Sigmoid colon (tissue), 7 donors: ENCODE results near the gene SELENOM. TPM values are rescaled to one million over a fixed set of nuclear protein-coding genes. Genes with fewer than 3 reads are reported as not detected.
"Not testable (repeated sequence)": the region's sequence is repeated elsewhere in the genome, so short reads cannot be mapped to it uniquely, and the experiment has no call there.

ENCODE experiments used
- DNase-seq: peaks from one replicate; pipeline ENCODE4 v3.0.0-alpha.2; 2019
- H3K27ac ChIP-seq, 4 donors: fragments of 200-600 bp; sonication (generic); one replicate each; pipeline ENCODE4 v1.5.1; 2016 to 2019; ENCODE audit warnings: mild to moderate bottlenecking in 1 of 4
- H3K27me3 ChIP-seq, 3 donors: fragments of 200-600 bp; sonication (generic); one replicate each; pipeline ENCODE4 v1.5.1; 2019; ENCODE audit warnings: mild to moderate bottlenecking in 1 of 3
- H3K36me3 ChIP-seq, 4 donors: fragments of 200-600 bp; sonication (generic); one replicate each; pipeline ENCODE4 v1.5.1; 2016 to 2019
- H3K4me1 ChIP-seq, 4 donors: fragments of 200-600 bp; sonication (generic); one replicate each; pipeline ENCODE4 v1.5.1; 2017 to 2019
- H3K4me3 ChIP-seq, 4 donors: fragments of 200-600 bp; sonication (generic); one replicate each; pipeline ENCODE4 v1.5.1; 2017 to 2019; ENCODE audit warnings: mild to moderate bottlenecking in 2 of 4, moderate library complexity in 1 of 4
- H3K9me3 ChIP-seq, 4 donors: fragments of 200-600 bp in 3 of 4; sonication (generic) in 3 of 4; one replicate each; pipeline versions ENCODE4 v1.5.1 to v1.6.1; 2013 to 2019
- EP300 ChIP-seq, 4 donors: sonication (generic); formaldehyde crosslinking; IDR thresholded peaks; one replicate each; pipeline ENCODE4 v1.6.1; 2017; ENCODE audit warnings: antibody characterized with exemption in 4 of 4
- POLR2A ChIP-seq, 2 donors: fragments of 450-650 bp; IDR thresholded peaks; one replicate each; pipeline ENCODE4 v1.6.1; 2016; ENCODE audit warnings: antibody characterized with exemption in 2 of 2, mild to moderate bottlenecking in 2 of 2, moderate library complexity in 2 of 2
- POLR2AphosphoS5 ChIP-seq, 4 donors: sonication (generic); formaldehyde crosslinking; IDR thresholded peaks; one replicate each; pipeline ENCODE4 v1.6.1; 2017; ENCODE audit warnings: antibody characterized with exemption in 4 of 4
- WGBS, 2 donors: extraction: QIAGEN DNeasy Blood & Tissue Kit; methylation state at CpG; one replicate each; pipeline ENCODE4 v1.1.7; 2013; 5-methylcytosine and 5-hydroxymethylcytosine counted together
- intact Hi-C: fragments of 100-400 bp; cut with DNase I; formaldehyde crosslinking; loops from one replicate; pipeline ENCODE4 v1.15.1; 2023
- polyA plus RNA-seq, 3 donors: library from polyadenylated mRNA; stranded (reverse); fragments of 200-250 nt; gene quantifications; one replicate each; pipeline ENCODE4 v1.2.3, GENCODE V29; 2013
- total RNA-seq, 4 donors: library from RNA; depleted of rRNA; stranded (reverse); fragments of >200 nt; gene quantifications; one replicate each; pipeline ENCODE4 v1.1.0, GENCODE V29; 2016
- TF ChIP-seq, protein P1 (sequence below), 4 experiments: fragments of 450-650 bp in 3 of 4; fragments of 200-600 bp in 1 of 4; IDR thresholded peaks; one replicate each; pipeline ENCODE4 v1.5.1; 2016 to 2019; ENCODE audit warnings: antibody characterized with exemption in 4 of 4, mild to moderate bottlenecking in 3 of 4, moderate library complexity in 2 of 4
- donor health status: healthy with polysubstance abuse.
- donor health status: Bipolar disorder and iron deficiency.
- donor health status: healthy.

Gene SELENOM
- total and polyA plus RNA-seq, 7 donors = 40.9 to 1,938 (median 868) TPM

DNA sequence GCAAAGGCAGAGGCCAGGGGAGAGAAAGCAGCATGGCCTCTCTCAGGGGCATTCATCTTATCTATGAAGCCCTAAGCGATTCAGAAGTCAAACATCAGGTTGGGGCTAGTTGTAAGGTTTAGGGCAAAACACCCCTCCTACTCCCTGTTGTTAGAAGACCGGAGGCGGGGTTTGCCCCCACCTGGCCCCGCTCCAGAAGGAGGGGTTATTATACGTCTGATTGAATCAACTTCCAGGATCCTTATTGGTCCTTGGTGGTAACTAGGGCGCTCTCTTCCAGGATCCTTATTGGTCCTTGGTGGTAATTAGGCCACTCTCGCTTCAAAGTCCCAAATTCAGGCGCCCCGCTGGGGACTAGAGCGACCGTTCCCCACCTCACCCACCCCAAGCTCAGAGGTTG lies 38.4 kb downstream of the SELENOM start:
- WGBS, 2 donors = 89 to 90% methylated on average over 11 of the region's 11 CpGs
- intact Hi-C loops = no loop called here
- H3K4me1 ChIP-seq = no peaks in the 10 kb centered on the region
- H3K27ac ChIP-seq = no peak overlapping the region
- TF ChIP-seq POLR2AphosphoS5 (IDR thresholded peaks at IDR 0.05) = no peak
- TF ChIP-seq, protein P1, sequence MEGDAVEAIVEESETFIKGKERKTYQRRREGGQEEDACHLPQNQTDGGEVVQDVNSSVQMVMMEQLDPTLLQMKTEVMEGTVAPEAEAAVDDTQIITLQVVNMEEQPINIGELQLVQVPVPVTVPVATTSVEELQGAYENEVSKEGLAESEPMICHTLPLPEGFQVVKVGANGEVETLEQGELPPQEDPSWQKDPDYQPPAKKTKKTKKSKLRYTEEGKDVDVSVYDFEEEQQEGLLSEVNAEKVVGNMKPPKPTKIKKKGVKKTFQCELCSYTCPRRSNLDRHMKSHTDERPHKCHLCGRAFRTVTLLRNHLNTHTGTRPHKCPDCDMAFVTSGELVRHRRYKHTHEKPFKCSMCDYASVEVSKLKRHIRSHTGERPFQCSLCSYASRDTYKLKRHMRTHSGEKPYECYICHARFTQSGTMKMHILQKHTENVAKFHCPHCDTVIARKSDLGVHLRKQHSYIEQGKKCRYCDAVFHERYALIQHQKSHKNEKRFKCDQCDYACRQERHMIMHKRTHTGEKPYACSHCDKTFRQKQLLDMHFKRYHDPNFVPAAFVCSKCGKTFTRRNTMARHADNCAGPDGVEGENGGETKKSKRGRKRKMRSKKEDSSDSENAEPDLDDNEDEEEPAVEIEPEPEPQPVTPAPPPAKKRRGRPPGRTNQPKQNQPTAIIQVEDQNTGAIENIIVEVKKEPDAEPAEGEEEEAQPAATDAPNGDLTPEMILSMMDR (IDR thresholded peaks at IDR 0.05) = no peak
- no peak for TF ChIP-seq POLR2A (IDR thresholded peaks at IDR 0.05)
- TF ChIP-seq EP300 (IDR thresholded peaks at IDR 0.05) = no peak
- H3K27me3 ChIP-seq = no peaks in the 10 kb centered on the region
- H3K4me3 ChIP-seq = no peak overlapping the region
- DNase-seq = no peak
- no peaks in the 10 kb centered on the region for H3K9me3 ChIP-seq
- H3K36me3 ChIP-seq = no peaks in the 10 kb centered on the region

DNA sequence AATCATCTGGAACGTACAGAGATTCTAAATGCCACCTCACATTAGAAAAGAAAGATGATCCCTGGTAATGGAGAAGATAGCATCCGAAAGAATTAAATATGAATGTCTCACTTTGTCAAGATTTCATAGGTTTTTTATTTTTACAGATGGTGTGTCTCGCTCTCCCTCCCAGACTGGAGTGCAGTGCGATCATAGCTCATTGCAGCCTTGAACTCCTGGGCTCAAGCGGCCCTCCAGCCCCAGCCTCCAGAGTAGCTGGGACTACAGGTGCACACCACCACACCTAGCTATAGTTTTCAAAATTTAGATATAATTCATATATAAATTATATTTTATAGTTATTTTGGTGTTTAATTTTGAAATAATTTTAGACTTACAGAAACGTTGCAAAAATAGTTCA lies 43.0 kb downstream of the SELENOM start:
- no peaks in the 10 kb centered on the region for H3K36me3 ChIP-seq

DNA sequence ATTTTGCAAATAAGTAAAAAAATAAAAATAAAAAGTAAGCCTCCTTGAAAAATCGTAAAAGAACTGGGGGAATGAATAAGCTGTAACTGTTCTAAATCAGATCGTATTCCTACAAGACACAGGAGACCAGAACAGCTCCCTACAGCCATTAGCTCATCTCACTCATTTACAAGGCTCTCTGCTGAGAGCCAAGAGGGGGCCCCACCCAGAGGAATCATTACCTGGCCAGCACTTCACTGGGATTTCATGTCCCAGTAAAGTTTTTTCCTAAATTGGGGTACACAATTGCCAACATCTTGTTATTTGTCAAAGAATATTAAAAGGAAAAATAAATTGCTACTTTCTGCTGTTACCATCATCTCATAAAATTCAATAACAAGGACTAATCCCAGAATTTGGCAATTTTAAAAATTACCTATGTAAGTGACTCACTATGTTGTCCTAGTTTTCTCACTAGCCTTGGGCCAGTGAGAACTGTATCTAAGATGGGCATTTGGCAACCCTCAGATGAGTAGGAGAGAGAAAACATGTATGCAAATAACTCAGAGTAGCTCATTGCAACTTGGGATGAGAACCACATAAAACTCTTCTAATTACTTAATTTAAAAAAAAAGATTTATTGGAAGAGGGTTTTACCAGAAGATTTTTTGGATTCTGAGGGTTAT lies 44.7 kb downstream of the SELENOM start:
- TF ChIP-seq, protein P1 (IDR thresholded peaks at IDR 0.05) = no peak
- no peak for TF ChIP-seq POLR2AphosphoS5 (IDR thresholded peaks at IDR 0.05)
- TF ChIP-seq POLR2A (IDR thresholded peaks at IDR 0.05) = no peak
- no peak for TF ChIP-seq EP300 (IDR thresholded peaks at IDR 0.05)
- Histone ChIP-seq H3K27me3 (no peaks in the 10 kb centered on the region), H3K27ac (no peak overlapping the region), H3K9me3 (no peaks in the 10 kb centered on the region), H3K4me1 (peaks cover 0 to 5% (median 3%) of the 10 kb centered on the region in 4 donors), H3K36me3 (no peaks in the 10 kb centered on the region), H3K4me3 (no peak overlapping the region)
- intact Hi-C loops = no loop called here
- 51 to 72% methylated on average over 2 of the region's 2 CpGs for WGBS, 2 donors
- no peak for DNase-seq

More for the DNA sequence above, 43.0 kb downstream of the SELENOM start:
- Histone ChIP-seq H3K27ac (no peak overlapping the region), H3K4me1 (peaks cover 0 to 5% (median 0%) of the 10 kb centered on the region in 4 donors), H3K4me3 (no peak overlapping the region), H3K27me3 (no peaks in the 10 kb centered on the region), H3K9me3 (no peaks in the 10 kb centered on the region)
- intact Hi-C loops = no loop called here
- DNase-seq = no peak
- no peak for TF ChIP-seq EP300 (IDR thresholded peaks at IDR 0.05)
- no peak for TF ChIP-seq POLR2AphosphoS5 (IDR thresholded peaks at IDR 0.05)
- TF ChIP-seq POLR2A (IDR thresholded peaks at IDR 0.05) = no peak
- TF ChIP-seq, protein P1 (IDR thresholded peaks at IDR 0.05) = no peak
- WGBS, 2 donors = 74 to 91% methylated on average over 6 of the region's 6 CpGs

DNA sequence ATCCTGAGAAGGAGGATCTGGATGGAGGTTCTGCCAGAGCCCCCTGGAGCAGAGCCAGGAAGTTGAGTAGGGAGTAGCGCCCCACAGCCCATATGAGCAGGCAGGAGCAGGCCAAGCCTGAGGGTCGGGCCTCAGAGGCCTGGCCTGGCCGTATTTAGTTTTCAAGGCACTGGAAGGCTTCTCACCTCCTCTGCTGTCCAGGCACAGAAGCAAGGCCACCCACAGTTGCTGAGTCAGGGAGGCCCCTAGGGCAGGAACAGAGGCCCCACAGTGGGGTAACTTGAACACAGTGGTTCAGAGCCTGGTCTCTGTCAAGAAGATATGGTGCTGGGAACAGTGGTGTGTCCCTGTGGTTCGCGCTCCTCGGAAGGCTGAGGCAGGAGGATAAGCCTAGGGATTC lies 47.7 kb downstream of the SELENOM start:
- WGBS, 2 donors = 68 to 73% methylated on average over 6 of the region's 6 CpGs
- H3K36me3 ChIP-seq, DNase-seq, intact Hi-C loops, H3K9me3 ChIP-seq, H3K27me3 ChIP-seq, H3K4me3 ChIP-seq: not testable (repeated sequence)
- Histone ChIP-seq H3K4me1 (peaks cover 0 to 36% (median 30%) of the 10 kb centered on the region in 4 donors), H3K27ac (peak overlapping the region in 2 of 4 donors; percentile 20 to 48)

DNA sequence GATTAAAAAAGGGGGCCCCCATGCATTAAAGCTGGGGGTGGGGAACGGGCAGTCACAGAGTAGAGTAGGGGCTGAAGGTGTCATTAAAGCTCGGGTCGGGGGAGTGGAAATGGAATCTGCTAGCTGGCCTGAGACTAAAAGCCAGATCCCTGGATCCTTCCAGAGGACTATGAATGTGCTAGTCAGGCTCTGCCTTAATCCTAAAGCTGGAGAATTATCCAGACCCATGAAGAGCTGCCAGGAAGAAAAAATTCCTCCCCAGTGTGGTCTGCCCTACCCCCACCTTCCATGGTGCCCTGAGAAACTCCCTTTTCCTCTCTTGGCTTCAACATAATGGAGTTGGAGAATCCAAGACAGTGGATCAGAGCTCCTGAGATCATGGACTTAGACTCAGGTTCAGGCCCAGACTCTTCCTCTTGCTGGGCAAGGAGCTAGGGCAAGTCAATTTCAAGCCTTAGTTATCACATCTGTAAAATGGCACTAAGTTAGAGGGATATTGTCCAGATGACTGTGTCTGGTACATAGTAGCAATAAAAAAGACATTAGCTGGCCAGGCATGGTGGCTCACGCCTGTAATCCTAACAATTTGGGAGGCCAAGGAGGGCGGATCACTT lies 50.3 kb downstream of the SELENOM start:
- TF ChIP-seq POLR2AphosphoS5 (IDR thresholded peaks at IDR 0.05) (no peak), POLR2A (IDR thresholded peaks at IDR 0.05) (no peak), EP300 (IDR thresholded peaks at IDR 0.05) (no peak)
- TF ChIP-seq, protein P1 (IDR thresholded peaks at IDR 0.05) = no peak
- no peaks in the 10 kb centered on the region for H3K27me3 ChIP-seq
- no peak for DNase-seq
- no peak overlapping the region for H3K4me3 ChIP-seq
- intact Hi-C loops = loop anchor here (2.0 kb wide), 1 partner anchor 88 kb away; the partner anchor contains the start of genes MORC2 and TUG1
- H3K36me3 ChIP-seq = no peaks in the 10 kb centered on the region
- WGBS, 2 donors = 86 to 87% methylated on average over 5 of the region's 5 CpGs
- H3K4me1 ChIP-seq = peaks cover 0 to 53% (median 45%) of the 10 kb centered on the region in 4 donors
- peak overlapping the region; percentile 89 to 97 (median 90) for H3K27ac ChIP-seq
- no peaks in the 10 kb centered on the region for H3K9me3 ChIP-seq
